K562 (cell line): ENCODE results near the gene FOXRED2. TPM values are rescaled to one million over a fixed set of nuclear protein-coding genes. Genes with fewer than 3 reads are reported as not detected.

Source experiments
- BHLHE40 ChIP-seq: IDR thresholded peaks from 2 replicates; pipeline ENCODE4 v1.6.1; 2011; ENCODE audit warnings: low read length, improper control_type of control experiment
- CTCF ChIP-seq, 3 experiments: IDR thresholded peaks in 2 of 3; conservative IDR thresholded peaks in 1 of 3; 2 replicates each; pipeline ENCODE4 v1.5.1; 2011 to 2012; ENCODE audit warnings: low read length in 3 of 3, mild to moderate bottlenecking in 3 of 3, control low read depth in 2 of 3, improper control_type of control experiment in 1 of 3, inconsistent platforms in 1 of 3, low read depth in 1 of 3, mixed read lengths in 1 of 3, moderate library complexity in 1 of 3; ENCODE audit not compliant: insufficient read depth in 2 of 3
- FIP1L1 ChIP-seq: fragments of 200-400 bp; formaldehyde crosslinking; IDR thresholded peaks from 2 replicates; pipeline ENCODE4 v1.6.1; 2018; ENCODE audit warnings: mild to moderate bottlenecking, low read depth, low read length; ENCODE audit not compliant: poor library complexity, severe bottlenecking
- HSF4 ChIP-seq: fragments of 250-450 bp; sonication (Bioruptor Pico); IDR thresholded peaks from 2 replicates; pipeline ENCODE4 v2.1.2; 2022; ENCODE audit warnings: mild to moderate bottlenecking, moderate library complexity, borderline replicate concordance
- KDM2B ChIP-seq: fragments of 250-450 bp; sonication (Bioruptor Pico); IDR thresholded peaks from 2 replicates; pipeline ENCODE4 v1.8.0; 2021; ENCODE audit warnings: mild to moderate bottlenecking, moderate library complexity
- MAFG ChIP-seq: fragments of 450-650 bp; conservative IDR thresholded peaks from 2 replicates; pipeline ENCODE4 v1.6.1; 2016; ENCODE audit warnings: missing genetic modification characterization, missing compliant biosample characterization
- MCM7 ChIP-seq, 2 experiments: fragments of 450-650 bp; IDR thresholded peaks; 2 replicates each; pipeline ENCODE4 v1.6.1; 2016 to 2018
- NEUROD1 ChIP-seq: fragments of 150-350 bp; IDR thresholded peaks from 2 replicates; pipeline ENCODE4 v1.6.1; 2014; ENCODE audit warnings: borderline replicate concordance, low read length, low read depth; ENCODE audit not compliant: partially characterized antibody
- NR1H2 ChIP-seq: sonication (generic); formaldehyde crosslinking; IDR thresholded peaks from 2 replicates; pipeline ENCODE4 v1.4.0; 2020; ENCODE audit warnings: mild to moderate bottlenecking, missing genetic modification reagents
- POLR2AphosphoS5 ChIP-seq: IDR thresholded peaks from 2 replicates; pipeline ENCODE4 v1.6.1; 2011; ENCODE audit warnings: mild to moderate bottlenecking, low read depth, low read length, moderate library complexity; ENCODE audit not compliant: control insufficient read depth, insufficient read depth
- POLR2H ChIP-seq: IDR thresholded peaks from 2 replicates; pipeline ENCODE4 v1.6.1; 2016; ENCODE audit warnings: missing genetic modification characterization, low read depth, mild to moderate bottlenecking, control low read depth, missing compliant biosample characterization, moderate library complexity
- POLR3A ChIP-seq: IDR thresholded peaks from 2 replicates; pipeline ENCODE4 v1.6.1; 2011; ENCODE audit warnings: borderline replicate concordance, mild to moderate bottlenecking, moderate library complexity; ENCODE audit not compliant: insufficient read length, insufficient read depth; ENCODE audit errors: extremely low read depth
- PTBP1 ChIP-seq: fragments of 200-400 bp; formaldehyde crosslinking; IDR thresholded peaks from 2 replicates; pipeline ENCODE4 v1.6.1; 2017; ENCODE audit warnings: low read depth, low read length
- SMAD3 ChIP-seq: fragments of 450-650 bp; formaldehyde crosslinking; conservative IDR thresholded peaks from 2 replicates; pipeline ENCODE4 v1.4.0; 2020; ENCODE audit warnings: mild to moderate bottlenecking
- TEAD1 ChIP-seq, 2 experiments: fragments of 450-650 bp in 1 of 2; sonication (generic) in 1 of 2; formaldehyde crosslinking; IDR thresholded peaks; 2 replicates each; pipeline versions ENCODE4 v1.4.0 to v1.8.0; 2020 to 2022; ENCODE audit warnings: mild to moderate bottlenecking in 2 of 2, missing genetic modification reagents in 1 of 2
- TRIM28 ChIP-seq: fragments of 450-650 bp; IDR thresholded peaks from 2 replicates; pipeline ENCODE4 v1.6.1; 2017
- ZBTB12 ChIP-seq: fragments of 250-450 bp; sonication (Bioruptor Pico); IDR thresholded peaks from 2 replicates; pipeline ENCODE4 v1.4.0; 2020
- ZEB2 ChIP-seq: fragments of 450-650 bp; IDR thresholded peaks from 2 replicates; pipeline ENCODE4 v1.6.1; 2016
- ZNF143 ChIP-seq: sonication (generic); formaldehyde crosslinking; IDR thresholded peaks from 2 replicates; pipeline ENCODE4 v1.9.0; 2022; ENCODE audit warnings: mild to moderate bottlenecking, missing genetic modification reagents
- ZNF311 ChIP-seq: fragments of 250-450 bp; sonication (Bioruptor Pico); IDR thresholded peaks from 2 replicates; pipeline ENCODE4 v1.4.0; 2020; ENCODE audit warnings: mild to moderate bottlenecking, moderate library complexity
- ZNF324 ChIP-seq: fragments of 250-450 bp; sonication (Bioruptor Pico); IDR thresholded peaks from 2 replicates; pipeline ENCODE4 v1.4.0; 2020; ENCODE audit warnings: mild to moderate bottlenecking
- ZNF644 ChIP-seq: fragments of 200-800 bp; sonication (Bioruptor generic); IDR thresholded peaks from 2 replicates; pipeline ENCODE4 v1.6.1; 2016; ENCODE audit warnings: low read depth, missing genetic modification characterization, missing compliant biosample characterization
- polyA plus RNA-seq, 8 experiments: library from polyadenylated mRNA; depleted of rRNA in 4 of 8; stranded (reverse) in 5 of 8; unstranded in 3 of 8; fragments of >200 nt; fragmentation: Nextera tagmentation in 2 of 8; fragmentation: Illumina TruSeq in 1 of 8; extraction: Ambion mirVana in 2 of 8; extraction: Trizol in 1 of 8; gene quantifications; 2 replicates each; pipeline versions ENCODE4 v1.2.1 to v1.2.3, GENCODE V29; 2011 to 2014; ENCODE audit warnings: inconsistent platforms in 1 of 8, missing spikeins in 1 of 8
- total RNA-seq, 7 experiments: library from RNA; depleted of rRNA in 6 of 7; stranded (reverse); fragments of >200 nt in 6 of 7; fragmentation: Illumina TruSeq in 2 of 7; extraction: Trizol in 2 of 7; gene quantifications; 2 replicates each; pipeline versions ENCODE4 v1.2.1 to v1.2.3, GENCODE V29; 2011 to 2021; ENCODE audit warnings: low replicate concordance in 1 of 7
- TF ChIP-seq, protein P1 (sequence below): fragments of 250-450 bp; sonication (Bioruptor Pico); IDR thresholded peaks from 2 replicates; pipeline ENCODE4 v1.8.0; 2022; ENCODE audit warnings: moderate library complexity, mild to moderate bottlenecking, inconsistent platforms
- TF ChIP-seq, protein P2 (sequence below): sonication (generic); formaldehyde crosslinking; IDR thresholded peaks from 2 replicates; pipeline ENCODE4 v1.8.0; 2022; ENCODE audit warnings: mild to moderate bottlenecking, missing genetic modification reagents, borderline replicate concordance

FOXRED2 gene
- total and polyA plus RNA-seq, 9 of the 15 experiments (the other 6 are each of a cell fraction or from before 2014, with no cell fraction given), result 2.8 to 48.4 (median 7.8) TPM

DNA sequence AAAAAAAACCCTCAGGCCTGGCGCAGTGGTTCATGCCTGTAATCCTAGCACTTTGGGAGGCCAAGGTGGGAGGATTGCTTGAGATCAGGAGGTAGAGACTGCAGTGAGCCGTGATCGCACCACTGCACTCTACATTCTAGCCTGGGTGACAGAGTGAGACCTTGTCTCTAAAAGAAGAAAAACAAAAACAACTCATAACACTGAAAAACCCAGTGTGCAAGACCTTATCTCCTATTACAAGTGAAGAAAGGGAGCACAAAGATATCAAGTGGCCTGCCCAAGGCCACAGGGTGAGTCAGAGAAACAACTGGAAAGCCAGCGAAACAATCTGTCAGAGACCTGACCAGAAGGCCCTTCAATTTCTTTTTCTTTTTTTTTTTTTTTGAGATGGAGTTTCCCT lies 27.9 kb downstream of the FOXRED2 start (continued):
- TF ChIP-seq ZEB2, result peak; percentile 41; the same call in 1 of the 2 replicates
- no peak for TF ChIP-seq FIP1L1
- no peak for TF ChIP-seq HSF4 (CRISPR knock-in tag)
- peak; percentile 84 for TF ChIP-seq POLR2AphosphoS5
- TF ChIP-seq ZNF644, result no peak
- TF ChIP-seq MAFG (tag), result no peak
- TF ChIP-seq ZNF324 (CRISPR knock-in tag), result no peak
- TF ChIP-seq NEUROD1, result no peak
- TF ChIP-seq, protein P1, sequence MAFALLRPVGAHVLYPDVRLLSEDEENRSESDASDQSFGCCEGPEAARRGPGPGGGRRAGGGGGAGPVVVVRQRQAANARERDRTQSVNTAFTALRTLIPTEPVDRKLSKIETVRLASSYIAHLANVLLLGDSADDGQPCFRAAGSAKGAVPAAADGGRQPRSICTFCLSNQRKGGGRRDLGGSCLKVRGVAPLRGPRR (CRISPR knock-in tag), result no peak
- no peak for TF ChIP-seq ZNF143 (CRISPR knock-in tag)
- no peak for TF ChIP-seq TEAD1 (CRISPR knock-in tag; IDR thresholded peaks at IDR 0.05)
- peak; percentile 59; the same call in 1 of the 2 replicates for TF ChIP-seq TRIM28
- TF ChIP-seq BHLHE40, result peak; percentile 49; the same call in 1 of the 2 replicates
- no peak for TF ChIP-seq SMAD3 (CRISPR knock-in tag)
- no peak for TF ChIP-seq PTBP1
- TF ChIP-seq NR1H2 (CRISPR knock-in tag), result no peak
- no peak for TF ChIP-seq ZNF311 (CRISPR knock-in tag)
- TF ChIP-seq MCM7 (IDR thresholded peaks at IDR 0.05), result no peak
- no peak for TF ChIP-seq CTCF (IDR thresholded peaks at IDR 0.05 in 2 of 3, conservative IDR thresholded peaks at IDR 0.05 in 1 of 3; ENCODE audit: insufficient read depth in 2 of 3, low read depth in 1 of 3, low read length in 3 of 3)
- TF ChIP-seq ZBTB12 (CRISPR knock-in tag), result no peak
- TF ChIP-seq POLR3A, result no peak
- TF ChIP-seq, protein P2, sequence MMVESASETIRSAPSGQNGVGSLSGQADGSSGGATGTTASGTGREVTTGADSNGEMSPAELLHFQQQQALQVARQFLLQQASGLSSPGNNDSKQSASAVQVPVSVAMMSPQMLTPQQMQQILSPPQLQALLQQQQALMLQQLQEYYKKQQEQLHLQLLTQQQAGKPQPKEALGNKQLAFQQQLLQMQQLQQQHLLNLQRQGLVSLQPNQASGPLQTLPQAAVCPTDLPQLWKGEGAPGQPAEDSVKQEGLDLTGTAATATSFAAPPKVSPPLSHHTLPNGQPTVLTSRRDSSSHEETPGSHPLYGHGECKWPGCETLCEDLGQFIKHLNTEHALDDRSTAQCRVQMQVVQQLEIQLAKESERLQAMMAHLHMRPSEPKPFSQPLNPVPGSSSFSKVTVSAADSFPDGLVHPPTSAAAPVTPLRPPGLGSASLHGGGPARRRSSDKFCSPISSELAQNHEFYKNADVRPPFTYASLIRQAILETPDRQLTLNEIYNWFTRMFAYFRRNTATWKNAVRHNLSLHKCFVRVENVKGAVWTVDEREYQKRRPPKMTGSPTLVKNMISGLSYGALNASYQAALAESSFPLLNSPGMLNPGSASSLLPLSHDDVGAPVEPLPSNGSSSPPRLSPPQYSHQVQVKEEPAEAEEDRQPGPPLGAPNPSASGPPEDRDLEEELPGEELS (CRISPR knock-in tag), result no peak
- TF ChIP-seq POLR2H, result no peak
- TF ChIP-seq KDM2B (CRISPR knock-in tag), result no peak
